ENCODE measurements around the gene TMEM44.

DNA sequence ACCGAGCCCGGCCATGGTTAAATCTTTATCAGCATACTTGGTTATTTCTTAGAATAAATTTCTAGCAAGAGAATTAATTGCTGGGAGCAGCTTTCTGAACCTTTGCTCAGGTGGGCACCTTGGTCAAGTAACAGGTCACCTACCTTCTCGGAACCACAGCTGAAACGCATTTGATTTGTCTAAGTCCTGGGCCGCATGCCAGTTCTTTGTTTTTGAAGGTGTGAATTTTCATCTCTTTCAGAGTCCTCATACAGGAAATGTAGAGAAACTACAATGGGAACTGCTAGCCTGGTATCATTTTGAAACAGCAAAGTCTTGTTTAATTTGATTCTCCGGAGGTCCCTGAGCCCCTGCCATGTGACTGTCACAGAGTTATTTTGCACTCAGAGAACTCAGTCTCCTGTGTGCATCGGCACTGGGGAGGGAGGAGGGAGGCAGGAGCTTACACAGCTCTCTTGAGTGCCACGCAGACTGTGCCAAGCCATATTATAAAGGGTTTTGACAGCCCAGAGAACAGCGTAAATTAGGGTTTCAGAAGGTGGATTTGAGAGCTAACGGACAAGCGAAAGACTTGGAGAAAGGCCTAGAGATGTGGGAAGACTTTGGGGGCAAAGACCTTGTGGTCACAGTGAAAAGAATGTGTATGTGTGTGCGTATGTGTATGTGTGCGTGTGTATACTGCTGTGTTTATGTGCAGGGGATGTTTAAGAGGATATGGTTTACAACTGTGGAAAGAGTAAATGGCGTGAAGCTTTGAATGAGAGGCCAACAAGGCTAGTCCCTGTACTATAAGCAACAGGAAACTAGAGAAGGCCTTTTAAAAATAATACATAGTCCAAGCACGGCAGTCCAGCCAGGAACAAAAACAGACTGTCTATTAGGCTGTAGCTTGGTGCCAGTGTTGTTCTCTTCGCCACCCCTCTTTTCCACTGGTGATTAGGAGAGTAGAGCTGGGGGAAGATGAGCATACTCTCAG lies 84.6 kb downstream of the TMEM44 start:
- TF ChIP-seq, protein P1, sequence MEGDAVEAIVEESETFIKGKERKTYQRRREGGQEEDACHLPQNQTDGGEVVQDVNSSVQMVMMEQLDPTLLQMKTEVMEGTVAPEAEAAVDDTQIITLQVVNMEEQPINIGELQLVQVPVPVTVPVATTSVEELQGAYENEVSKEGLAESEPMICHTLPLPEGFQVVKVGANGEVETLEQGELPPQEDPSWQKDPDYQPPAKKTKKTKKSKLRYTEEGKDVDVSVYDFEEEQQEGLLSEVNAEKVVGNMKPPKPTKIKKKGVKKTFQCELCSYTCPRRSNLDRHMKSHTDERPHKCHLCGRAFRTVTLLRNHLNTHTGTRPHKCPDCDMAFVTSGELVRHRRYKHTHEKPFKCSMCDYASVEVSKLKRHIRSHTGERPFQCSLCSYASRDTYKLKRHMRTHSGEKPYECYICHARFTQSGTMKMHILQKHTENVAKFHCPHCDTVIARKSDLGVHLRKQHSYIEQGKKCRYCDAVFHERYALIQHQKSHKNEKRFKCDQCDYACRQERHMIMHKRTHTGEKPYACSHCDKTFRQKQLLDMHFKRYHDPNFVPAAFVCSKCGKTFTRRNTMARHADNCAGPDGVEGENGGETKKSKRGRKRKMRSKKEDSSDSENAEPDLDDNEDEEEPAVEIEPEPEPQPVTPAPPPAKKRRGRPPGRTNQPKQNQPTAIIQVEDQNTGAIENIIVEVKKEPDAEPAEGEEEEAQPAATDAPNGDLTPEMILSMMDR (IDR thresholded peaks at IDR 0.05), result no peak
- TF ChIP-seq EZH2phosphoT487 (IDR thresholded peaks at IDR 0.05) (no peak), EZH2 (IDR thresholded peaks at IDR 0.05) (no peak)
